ENCODE measurements around the gene SMIM17.
A peak's percentile ranks its signal among the peaks of the same experiment; 100 is the strongest.

Gene SMIM17

DNA sequence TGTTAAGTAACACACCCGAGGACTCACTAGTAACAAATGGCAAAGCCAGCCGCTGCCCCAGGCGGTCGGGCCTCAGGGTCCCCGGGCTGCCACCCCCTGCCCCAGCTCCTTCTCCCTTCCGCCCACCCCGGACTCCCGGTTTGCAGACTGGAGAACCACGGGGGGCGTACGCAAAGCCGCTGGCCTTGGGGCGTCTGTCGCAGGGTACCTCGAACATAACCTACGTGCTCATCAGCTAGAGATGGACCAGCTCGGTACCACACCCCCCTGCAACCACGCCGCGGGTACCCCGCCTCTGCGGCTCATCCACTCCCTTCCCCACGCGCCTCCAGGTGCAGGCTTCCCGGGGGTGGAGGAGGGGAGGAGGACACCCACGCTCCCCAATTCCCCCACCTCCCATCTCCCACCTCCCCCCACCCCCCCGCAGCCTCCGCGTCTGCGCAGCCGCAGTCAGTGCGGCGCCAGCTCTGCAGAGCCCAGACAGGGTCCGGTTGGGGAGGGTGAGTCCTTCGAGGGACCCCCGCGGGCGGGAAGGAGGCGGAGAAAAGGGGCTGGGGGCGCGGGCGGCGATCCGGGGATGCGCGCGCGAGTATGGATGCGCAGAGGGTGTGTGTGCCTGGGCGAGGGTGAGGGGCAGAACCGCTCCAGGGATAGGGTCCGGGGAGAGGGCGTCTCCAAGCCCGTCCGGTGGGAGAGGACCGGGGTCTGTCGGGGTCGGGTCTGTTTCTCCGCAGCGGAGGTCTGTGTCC lies at the start of gene SMIM17:
Gene SMIM17, plus strand, starts transcription at position 449 of the 749 bp plus-strand sequence. CDS start 2,509 bp downstream, outside the sequence.
- no peak for DNase-seq

DNA sequence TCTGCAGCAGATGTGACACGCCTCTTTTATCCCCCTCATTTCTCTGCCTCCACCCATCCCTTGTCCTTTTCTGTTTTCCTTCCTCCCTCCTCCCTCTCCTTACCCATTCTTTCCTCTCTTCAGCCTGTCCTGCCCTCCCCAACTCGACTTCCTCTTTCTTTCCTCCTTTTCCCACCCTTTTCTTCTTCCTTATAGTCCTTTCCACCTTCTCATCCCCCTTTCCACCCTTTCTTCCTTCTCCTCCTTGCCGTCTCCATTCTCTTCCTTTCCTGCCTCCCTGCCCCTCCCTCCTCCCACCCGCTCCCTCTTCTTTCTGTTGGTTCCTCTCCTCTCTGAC lies 48.5 kb upstream of the SMIM17 start:
- DNase-seq, result no peak

DNA sequence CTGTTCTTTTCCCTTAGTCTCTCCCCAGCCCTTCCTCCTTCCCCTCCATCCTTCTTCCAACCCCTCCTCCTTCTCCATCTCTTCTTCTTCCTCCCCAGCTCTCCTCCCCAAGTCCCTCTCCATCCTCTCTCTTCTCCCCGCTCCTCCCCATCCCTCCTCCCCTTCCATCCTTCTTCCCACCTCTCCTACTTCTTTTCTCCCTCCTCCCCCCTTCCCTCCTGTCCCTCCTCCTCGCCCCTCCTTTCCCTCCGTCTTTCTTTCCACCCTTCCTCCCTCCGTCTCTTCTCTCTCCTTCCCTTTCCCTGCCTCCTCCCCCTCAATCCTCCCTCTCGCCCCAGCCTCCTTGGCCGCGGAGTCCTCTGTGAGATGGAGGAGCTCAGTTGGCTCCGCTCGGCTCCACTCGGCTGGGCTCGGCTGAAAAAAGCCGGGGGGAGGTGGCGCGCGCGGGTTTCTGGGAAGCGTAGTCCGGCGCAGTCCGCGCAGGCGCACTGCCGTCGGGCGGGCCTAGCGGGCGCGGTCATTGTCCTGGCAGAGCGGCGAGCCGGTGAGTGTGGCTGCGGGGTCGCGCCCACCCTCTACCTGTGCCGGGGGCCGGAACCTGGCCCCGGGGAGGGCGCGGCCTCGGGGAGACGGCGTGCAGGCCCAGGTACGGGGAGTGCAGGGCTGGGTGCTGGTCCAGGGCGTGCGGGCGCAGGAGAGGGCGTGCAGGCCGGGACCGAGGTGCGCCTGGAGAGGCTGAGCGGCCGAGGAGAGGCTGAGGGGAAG lies 48.0 kb upstream of the SMIM17 start, which contains the start of gene ZNF71:
Gene ZNF71, plus strand, starts transcription at position 520 of the 765 bp plus-strand sequence. CDS start 6,257 bp downstream, outside the sequence.
- DNase-seq, result peak; percentile 78

DNA sequence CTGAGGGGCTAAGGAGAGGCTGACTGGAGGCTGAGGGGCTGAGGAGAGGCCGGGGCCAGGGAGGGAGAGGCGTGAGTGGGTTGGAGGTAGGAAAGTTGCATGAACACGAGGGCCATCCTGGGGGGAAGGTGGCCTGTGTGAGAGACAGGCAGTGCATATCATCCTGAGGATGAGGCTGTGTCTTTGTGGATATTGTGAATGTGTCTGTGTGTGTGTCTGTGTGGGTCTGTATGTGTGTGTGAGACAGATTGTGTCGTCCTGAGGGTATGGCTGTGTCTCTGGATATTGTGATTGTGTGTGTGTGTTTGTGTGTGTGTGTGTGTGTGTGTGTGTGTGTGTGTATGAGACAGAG lies 47.4 kb upstream of the SMIM17 start:
- DNase-seq, result no peak

DNA sequence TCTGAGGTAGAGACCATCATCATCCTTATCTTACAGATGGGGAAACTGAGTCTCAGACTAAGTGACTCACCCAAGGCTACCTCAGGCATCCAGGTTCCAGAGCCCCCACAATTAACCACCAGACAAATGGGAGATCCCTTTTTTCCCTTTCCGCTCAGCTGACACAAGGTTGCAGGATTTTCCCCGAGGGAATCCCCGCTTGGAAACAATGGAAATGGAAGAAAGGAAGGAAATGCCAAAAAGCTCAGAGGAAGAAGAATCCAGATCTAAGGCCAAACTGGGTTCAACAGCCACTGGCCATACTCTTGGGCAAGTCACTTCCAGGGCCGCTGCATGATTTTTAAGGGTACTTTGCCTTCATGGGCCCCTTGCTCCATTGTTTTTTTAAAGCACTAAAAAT lies 46.3 kb upstream of the SMIM17 start:
- DNase-seq, result no peak

DNA sequence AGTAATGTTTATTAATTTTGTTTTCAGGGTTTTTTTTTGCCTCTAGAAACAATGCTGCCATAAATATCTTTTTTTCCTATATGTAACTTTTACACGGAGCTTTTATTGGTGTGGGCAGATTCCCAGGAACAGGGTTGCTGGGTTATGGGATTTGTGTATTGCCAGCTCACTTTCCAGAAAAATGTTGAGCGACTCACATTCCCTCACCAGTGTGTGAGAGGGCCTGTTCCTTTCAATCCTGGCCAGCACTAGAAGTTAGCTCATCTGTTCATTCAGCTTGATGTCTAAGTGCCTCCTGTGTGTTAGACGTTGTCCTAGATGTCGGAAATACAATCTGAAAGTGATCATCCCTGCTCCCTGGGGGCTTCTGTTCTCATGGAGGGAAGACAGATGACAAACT lies 45.3 kb upstream of the SMIM17 start:
- DNase-seq, result no peak

DNA sequence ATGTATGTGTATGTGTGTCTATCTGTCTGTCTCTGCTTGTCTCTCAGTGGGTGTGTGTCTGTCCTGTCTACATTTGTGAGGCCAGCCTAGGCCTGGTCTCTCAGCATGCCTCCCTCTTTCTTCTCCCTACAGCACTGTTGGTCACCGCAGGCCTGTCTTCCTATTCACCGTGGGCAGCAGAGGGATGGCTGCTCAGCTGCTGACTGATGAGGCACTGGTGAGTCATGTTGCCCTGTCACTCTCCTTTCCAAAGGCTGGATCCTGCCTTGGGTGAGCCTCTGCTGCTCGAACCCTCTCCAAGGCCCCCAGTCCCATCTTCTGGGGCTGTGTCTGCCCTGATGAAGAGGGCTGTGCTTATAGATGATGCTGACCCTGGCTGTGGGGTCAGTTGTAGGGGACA lies 41.6 kb upstream of the SMIM17 start:
- no peak for DNase-seq

DNA sequence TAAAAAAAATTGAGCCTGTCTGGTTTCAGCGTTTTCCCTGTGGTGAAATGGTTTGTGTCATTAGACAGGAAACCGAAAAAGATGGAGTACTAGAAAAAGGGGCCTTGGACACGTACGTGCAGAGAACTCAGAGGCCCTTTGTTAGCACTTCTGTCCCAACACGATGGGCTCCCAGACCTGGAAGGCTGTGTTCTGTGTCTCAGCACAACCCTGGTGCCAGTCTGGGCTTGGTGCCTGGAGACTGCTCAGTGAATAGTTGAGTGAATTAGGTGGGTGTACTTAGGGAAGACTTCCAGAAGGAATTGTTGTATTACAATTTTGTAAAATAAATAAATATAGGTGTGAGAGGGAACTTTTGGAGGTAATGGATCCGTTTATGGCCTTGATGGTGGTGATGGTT lies 39.1 kb upstream of the SMIM17 start:
- no peak for DNase-seq

DNA sequence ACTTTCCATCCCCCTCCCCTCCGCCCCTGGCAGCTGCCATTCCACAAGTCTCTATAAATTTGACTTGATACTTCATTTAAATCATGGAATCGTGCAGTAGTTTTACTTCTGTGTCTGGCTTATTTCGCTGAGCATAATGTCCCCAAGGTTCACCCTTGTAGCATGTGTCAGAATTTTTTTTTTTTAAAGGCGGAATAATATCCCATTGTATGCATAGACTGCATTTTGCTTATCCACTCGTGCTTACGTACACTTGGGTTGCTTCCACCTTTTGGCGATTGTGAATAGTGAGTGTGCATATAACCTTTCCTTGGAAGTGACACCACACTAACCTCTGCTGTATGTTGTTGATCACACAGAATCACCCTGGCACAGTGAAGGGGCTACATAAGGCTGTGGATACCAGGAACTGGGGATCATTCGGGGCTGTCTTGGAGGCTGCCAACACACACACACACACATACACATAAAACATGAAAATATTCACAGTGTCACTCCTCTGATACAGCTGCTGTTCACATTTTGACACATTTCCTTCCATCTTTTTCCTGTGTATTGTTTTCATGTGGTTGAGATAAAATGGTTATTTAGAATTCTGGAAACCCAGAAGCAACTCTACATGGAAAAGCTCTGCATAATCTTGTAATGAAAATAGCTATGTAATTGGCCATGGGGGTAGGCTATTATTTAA lies 34.5 kb upstream of the SMIM17 start:
- no peak for DNase-seq

DNA sequence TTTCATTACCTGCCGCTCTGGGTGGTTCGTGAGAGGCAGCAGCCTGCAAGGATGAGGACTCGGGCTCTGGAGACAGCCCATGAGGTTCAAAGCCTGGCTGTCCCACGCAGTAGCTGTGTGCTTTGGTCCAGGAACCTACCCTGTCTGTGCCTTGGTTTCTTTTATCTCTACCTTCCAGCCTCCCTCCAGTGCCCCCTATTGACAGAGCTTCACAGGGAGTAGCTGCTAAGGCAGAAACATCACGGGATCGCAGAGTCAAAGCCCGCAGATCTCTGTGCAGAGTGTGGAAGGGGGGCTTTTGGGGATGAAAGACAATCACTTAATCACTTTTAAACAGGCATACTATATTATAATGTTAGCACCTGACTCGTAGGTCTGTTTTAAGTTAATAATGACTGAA lies 31.7 kb upstream of the SMIM17 start:
- DNase-seq, result no peak

DNA sequence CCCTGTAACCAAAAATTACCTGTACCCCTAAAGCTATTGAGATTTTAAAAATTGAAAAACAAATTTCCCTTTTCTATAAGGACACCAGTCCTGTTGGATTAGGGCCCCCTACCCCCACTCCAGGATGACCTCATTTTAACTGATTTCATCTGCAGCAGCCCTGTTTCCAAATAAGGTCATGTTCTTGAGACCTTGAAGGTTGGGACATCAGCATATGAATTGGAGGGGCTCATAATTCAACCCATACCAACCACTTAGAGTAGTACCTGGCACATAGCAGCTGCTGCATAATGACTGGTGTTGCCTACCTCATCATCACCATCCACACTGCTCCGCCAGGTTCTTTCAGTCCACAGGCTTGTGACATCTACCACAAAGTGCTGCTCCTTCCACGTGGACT lies 30.2 kb upstream of the SMIM17 start:
- DNase-seq, result no peak

DNA sequence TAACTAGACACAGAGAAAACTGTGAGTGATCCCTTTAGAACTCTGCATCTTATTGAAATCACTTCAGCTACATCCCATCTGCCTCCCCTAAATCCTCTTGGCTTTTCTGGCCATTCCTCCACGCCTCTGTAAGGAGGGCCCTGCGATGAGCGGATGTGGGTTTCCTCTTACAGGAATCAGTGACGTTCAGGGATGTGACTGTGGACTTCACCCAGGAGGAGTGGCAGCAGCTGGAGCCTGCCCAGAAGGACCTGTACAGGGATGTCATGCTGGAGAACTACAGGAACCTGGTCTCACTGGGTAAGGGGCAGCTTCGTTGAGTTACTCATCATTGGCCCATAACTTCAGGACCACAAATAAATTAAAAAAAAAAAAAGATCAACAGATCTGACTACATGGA lies 29.3 kb upstream of the SMIM17 start:
- DNase-seq, result no peak

DNA sequence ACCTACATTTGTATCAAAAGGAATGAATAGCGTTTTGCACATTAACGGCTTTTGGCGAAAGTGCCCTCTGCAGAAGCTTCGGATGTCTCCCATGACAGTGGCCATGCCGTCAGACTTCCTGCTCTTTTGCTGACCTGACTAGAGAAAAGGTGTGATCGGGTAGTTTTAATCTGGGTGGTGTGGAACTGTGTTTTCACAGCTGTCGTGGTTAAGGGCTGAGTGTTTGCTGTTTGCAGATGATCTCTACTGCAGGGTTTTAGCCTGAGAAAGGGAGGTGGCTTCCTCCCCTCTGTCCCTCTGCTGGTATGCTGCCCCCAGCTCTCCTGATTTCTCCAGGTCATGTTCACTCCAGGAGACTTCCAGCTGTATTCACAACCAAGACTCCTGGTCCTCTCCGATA lies 25.4 kb upstream of the SMIM17 start:
- no peak for DNase-seq

DNA sequence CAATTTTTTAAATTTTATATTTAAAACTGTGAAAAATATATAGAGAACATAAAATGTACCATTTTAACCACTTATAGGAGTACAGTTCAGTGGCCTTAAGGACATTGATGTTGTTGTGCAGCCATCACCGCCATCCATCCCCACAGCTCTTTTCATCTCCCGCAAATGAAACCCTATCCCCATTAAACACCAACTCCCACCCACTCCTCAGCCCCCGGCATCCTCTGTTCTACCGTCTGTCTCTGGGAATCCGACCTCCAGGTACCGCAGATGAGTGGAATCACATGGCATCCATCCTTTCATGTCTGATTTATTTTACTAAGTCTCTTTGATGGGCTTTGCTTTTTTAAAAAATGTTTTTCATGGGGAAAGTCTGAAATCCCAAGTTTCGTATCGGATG lies 23.8 kb upstream of the SMIM17 start:
- no peak for DNase-seq

DNA sequence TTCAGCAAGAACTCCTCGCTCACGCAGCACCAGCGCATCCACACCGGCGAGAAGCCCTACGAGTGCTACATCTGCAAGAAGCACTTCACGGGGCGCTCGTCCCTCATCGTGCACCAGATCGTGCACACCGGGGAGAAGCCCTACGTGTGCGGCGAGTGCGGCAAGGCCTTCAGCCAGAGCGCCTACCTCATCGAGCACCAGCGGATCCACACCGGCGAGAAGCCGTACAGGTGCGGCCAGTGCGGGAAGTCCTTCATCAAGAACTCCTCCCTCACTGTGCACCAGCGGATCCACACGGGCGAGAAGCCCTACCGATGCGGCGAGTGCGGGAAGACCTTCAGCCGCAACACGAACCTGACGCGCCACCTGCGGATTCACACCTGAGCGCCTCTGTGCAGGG lies 20.6 kb upstream of the SMIM17 start:
- no peak for DNase-seq

DNA sequence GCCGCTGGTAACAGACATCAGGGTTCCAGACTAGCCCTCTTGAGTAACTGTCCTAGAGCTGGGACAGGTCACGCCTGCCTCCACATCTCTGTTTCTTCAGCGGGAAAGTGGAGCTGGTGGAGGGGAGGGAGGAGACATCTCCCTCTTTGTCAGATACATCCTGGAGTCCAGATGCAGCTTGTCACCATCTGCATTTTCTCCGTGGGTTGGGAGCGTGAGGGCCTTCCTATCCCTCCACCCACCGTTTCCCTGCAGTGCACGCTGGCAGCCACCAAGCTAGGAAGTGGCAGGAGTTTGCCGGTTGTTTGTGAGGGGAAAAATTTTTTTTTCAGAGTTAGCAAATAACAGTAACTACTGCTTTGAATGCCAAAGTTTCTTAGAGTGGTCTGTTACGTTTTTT lies 20.0 kb upstream of the SMIM17 start:
- no peak for DNase-seq

DNA sequence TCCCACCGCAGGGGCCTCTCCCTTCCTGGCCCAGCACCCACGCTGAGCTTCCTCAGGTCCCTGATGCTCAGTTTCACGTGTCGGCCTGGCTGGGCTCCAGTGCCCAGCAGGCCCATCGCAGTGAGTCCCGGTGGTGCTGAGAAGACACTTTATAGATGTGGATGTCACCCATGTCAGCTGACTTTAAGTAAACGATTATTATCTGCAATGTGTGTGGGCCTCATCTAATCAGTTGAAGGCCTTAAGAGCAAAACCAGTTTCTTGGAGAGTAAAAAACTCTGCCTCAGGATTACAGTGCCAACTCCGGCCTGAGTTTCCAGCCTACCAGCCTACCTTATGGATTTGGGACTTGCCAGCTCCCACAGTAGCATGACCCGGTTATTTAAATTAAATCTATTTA lies 17.3 kb upstream of the SMIM17 start:
- no peak for DNase-seq

DNA sequence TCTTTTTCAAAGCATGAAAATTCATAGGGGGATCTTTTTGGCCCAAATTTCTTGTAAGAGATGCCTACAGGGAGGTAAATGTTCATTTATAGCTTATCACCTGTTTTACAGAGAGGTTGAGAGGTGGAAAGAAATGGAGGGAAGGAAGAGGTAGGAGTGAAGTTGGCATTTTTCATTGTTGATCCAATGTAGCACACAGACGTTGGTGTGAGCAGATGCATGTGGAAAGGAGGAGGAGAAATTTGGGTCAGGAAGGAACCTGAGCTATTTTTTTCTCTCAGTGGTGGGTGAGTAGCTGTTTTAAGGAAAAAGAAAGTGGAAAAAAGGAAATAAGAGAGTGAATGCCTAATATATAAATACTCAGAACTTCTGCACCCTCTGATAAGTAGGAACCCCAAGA lies 9.9 kb upstream of the SMIM17 start:
- DNase-seq, result no peak

DNA sequence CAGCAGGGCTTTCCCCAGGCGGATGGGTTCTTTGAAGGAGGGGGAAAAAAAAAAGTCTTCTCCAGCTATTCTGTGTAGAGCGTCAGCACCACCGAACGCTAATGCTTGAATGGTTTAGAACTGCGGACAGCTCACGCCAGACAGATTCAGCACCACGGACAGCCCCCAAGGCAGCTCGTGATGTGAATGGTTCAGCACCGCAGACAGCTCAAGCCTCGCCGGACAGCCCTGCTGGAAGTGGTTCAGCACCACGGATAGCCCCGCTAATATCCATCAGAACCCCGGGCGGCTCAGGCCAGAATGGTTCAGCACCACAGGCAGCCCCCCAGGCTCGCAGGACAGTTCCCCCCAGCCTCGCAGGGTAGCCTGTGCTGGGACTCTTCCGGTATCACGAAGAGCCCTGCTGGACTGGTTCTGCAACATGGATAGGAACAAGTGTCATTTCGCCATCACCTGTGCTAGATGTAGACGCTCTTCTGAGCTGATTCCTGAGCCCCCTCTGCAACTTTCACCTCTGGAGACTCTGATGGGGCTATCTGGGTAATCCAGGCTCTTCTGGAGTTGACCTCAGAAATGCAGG lies 4.9 kb upstream of the SMIM17 start:
- DNase-seq, result no peak

DNA sequence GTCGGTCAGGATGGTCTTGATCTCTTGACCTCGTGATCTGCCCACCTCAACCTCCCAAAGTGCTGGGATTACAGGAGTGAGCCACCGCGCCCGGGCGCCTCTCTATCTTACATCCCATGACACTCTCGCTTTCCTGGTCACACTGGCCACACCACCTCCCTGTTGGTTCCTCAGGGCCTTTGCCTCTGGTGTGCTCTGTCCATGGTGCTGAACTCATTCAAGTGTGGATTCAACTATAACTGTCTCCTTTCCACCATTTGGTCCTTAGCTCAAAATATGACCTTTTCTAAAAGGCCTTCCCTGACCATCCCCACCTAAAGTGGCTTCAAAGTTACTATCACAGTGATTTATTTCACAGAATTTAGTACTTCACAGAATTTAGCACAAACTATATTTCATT lies 3.7 kb upstream of the SMIM17 start:
- DNase-seq, result no peak

DNA sequence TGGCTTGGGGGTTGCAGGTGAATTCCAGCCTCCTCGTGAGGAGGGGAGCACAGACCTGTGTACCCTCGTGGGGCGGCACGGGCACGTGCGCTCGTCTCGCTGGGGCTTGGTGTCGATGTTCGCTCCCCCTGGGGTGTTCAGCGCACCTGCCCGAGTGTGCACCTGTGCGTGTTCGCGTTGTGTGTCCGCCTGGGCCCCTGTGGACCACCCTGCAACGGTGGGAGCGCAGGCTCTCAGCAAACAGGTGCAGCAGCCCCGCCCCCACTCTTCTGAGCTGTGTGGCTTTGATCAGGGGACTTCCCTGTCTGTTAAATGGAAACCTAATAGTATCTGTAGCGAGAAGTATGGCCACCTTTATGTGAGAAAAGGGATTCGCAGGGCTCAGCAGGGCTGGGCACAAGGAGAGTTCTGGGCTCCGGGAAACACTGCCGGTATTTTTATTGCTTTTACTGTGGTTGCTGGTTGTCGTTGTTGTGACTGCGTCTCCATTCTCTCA lies 549 bp downstream of the SMIM17 start:
- no peak for DNase-seq

DNA sequence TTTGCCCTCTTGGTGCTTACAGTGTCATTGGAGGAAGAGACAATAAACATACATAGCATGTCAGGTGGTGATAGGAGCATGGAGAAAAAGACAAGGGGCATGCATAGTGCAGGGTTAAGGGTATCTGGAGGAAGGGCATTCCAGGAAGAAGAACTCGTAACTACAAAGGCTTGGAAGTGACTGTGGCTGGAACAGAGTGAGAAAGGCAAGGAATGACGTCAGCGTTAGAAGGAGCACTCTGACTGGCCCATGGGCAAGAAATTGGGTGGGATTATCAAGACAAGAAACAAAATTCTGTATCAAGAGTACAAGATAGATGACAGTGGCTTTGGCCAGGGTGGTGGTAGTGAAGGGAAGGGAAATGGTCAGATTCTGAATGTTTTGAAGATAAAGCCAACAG lies 11.2 kb downstream of the SMIM17 start:
- no peak for DNase-seq

DNA sequence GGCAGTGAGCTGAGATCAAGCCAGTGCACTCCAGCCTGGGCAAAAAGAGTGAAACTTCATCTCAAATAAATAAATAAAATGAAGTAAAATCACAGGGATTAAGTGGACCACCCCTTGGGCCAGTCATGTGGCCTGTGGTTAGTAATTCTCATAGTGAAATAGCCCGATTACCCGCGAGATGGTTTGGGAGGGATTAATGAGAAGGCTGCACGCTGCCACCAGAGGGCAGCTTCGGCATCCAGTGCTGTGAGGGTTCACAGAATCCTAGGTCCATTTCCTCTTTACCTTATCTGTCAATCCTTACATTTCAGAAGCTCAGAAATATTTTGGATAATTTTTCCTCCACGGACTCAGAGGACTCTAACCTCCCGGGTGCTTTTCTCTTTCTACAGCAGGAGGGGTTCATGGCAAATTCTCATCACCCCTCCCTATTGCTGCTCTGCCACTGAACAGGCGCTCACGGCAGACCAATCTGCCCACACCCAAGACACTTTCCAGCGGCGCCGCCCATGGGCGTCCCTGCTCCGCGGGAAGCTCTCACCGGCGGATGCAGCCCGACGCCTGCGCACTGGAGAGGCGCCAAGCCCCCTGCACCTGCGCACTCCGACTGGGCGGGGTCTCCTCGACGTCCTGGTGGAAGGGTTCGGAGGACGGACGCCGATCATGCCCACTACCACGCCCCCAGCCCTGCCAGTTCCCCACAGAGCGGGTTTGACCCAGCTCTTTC lies 17.6 kb downstream of the SMIM17 start:
- no peak for DNase-seq
